ENCODE results near the gene FDXR. TPM values are rescaled to one million over a fixed set of nuclear protein-coding genes. Genes with fewer than 3 reads are reported as not detected.

The FDXR gene
- total and polyA plus RNA-seq, 9 of the 15 experiments (the other 6 are each of a cell fraction or from before 2014, with no cell fraction given) = 0.89 to 70.7 (median 30.9) TPM

- 0 out of 2 replicates have a peak, but pooled peaks have one; percentile 26 for TF ChIP-seq MITF (IDR thresholded peaks at IDR 0.05)
- TF ChIP-seq ELF1 (tag; IDR thresholded peaks at IDR 0.05) = peak; percentile 99
- peak; percentile 78 for TF ChIP-seq TAF7 (tag; IDR thresholded peaks at IDR 0.05)
- TF ChIP-seq, protein P1, sequence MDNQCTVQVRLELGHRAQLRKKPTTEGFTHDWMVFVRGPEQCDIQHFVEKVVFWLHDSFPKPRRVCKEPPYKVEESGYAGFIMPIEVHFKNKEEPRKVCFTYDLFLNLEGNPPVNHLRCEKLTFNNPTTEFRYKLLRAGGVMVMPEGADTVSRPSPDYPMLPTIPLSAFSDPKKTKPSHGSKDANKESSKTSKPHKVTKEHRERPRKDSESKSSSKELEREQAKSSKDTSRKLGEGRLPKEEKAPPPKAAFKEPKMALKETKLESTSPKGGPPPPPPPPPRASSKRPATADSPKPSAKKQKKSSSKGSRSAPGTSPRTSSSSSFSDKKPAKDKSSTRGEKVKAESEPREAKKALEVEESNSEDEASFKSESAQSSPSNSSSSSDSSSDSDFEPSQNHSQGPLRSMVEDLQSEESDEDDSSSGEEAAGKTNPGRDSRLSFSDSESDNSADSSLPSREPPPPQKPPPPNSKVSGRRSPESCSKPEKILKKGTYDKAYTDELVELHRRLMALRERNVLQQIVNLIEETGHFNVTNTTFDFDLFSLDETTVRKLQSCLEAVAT (IDR thresholded peaks at IDR 0.05) = peak; percentile 34 to 94; a peak in 2 of 4 replicates
- TF ChIP-seq ZBTB11 (CRISPR knock-in tag; IDR thresholded peaks at IDR 0.05) = no peak
- TF ChIP-seq ZKSCAN3 (CRISPR knock-in tag; IDR thresholded peaks at IDR 0.05) = no peak
- no peak for TF ChIP-seq NCOA4 (IDR thresholded peaks at IDR 0.05; ENCODE audit: partially characterized antibody)
- TF ChIP-seq KAT2B (IDR thresholded peaks at IDR 0.05; ENCODE audit: low read depth, low read length) = no peak
- TF ChIP-seq ZEB2 (IDR thresholded peaks at IDR 0.05) = no peak
- peak in 1 of 2 experiments; percentile 86; a peak in 2 of 4 replicates for TF ChIP-seq TBL1XR1 (IDR thresholded peaks at IDR 0.05; ENCODE audit: low read length in 2 of 2)
- peak; percentile 95 for TF ChIP-seq POLR2H (tag; IDR thresholded peaks at IDR 0.05; ENCODE audit: low read depth)
- no peak for TF ChIP-seq NFIC (IDR thresholded peaks at IDR 0.05)
- no peak for TF ChIP-seq PRMT5 (CRISPR knock-in tag; IDR thresholded peaks at IDR 0.05)
- TF ChIP-seq POLR2AphosphoS2 (IDR thresholded peaks at IDR 0.05; ENCODE audit: low read length) = no peak
- TF ChIP-seq CEBPG (CRISPR knock-in tag; IDR thresholded peaks at IDR 0.05) = peak; percentile 99
- peak; percentile 89 for TF ChIP-seq CEBPG (tag; conservative IDR thresholded peaks at IDR 0.05 in 1 of 2, IDR thresholded peaks at IDR 0.05 in 1 of 2)
- no peak; the same call in 1 of the 2 replicates for TF ChIP-seq HMG20A (CRISPR knock-in tag; conservative IDR thresholded peaks at IDR 0.05)
- TF ChIP-seq GTF2A2 (tag; IDR thresholded peaks at IDR 0.05) = no peak
- TF ChIP-seq BDP1 (IDR thresholded peaks at IDR 0.05; ENCODE audit: insufficient read depth, insufficient read length) = no peak
- TF ChIP-seq ELK1 (CRISPR knock-in tag; IDR thresholded peaks at IDR 0.05) = no peak
Observed at GRCh38 chr17:74873037-74873873, 461 bp upstream of the FDXR start (continued).
